Hematopoietic multipotent progenitor cell treated with erythropoietin and hydrocortisone succinate and interleukin-3 and kit ligand, for 6 days (in vitro differentiated cells): ENCODE results near the gene LMOD3.

Experiments
- DNase-seq: peaks from one replicate; pipeline ENCODE4 v3.0.0-alpha.2; 2015

Gene LMOD3

GRCh38 chr3:69121513-69121912, 882 bp downstream of the LMOD3 start:
- no peak for DNase-seq

GRCh38 chr3:69120879-69121464, 1.4 kb downstream of the LMOD3 start:
- DNase-seq = peak; percentile 84

GRCh38 chr3:69119681-69120080, 2.7 kb downstream of the LMOD3 start:
- DNase-seq = no peak

GRCh38 chr3:69119138-69119537, 3.3 kb downstream of the LMOD3 start:
- DNase-seq = no peak

- DNase-seq = no peak
Measured at GRCh38 chr3:69118555-69118954, 3.8 kb downstream of the LMOD3 start.

- DNase-seq = no peak
Measured at GRCh38 chr3:69116897-69117296, 5.5 kb downstream of the LMOD3 start.

GRCh38 chr3:69116162-69116561, 6.2 kb downstream of the LMOD3 start:
- DNase-seq = no peak

- DNase-seq = no peak
Measured at GRCh38 chr3:69115731-69116130, 6.7 kb downstream of the LMOD3 start.

- DNase-seq = peak; percentile 68
Measured at GRCh38 chr3:69113536-69113935, 8.9 kb downstream of the LMOD3 start.

GRCh38 chr3:69110941-69111546, 11.4 kb downstream of the LMOD3 start:
- DNase-seq = no peak

- peak; percentile 70 for DNase-seq
Measured at GRCh38 chr3:69108811-69109210, 13.6 kb downstream of the LMOD3 start.

- DNase-seq = peak; percentile 5
Measured at GRCh38 chr3:69107841-69108240, 14.6 kb downstream of the LMOD3 start.

- DNase-seq = no peak
Measured at GRCh38 chr3:69105320-69105719, 17.1 kb downstream of the LMOD3 start.

GRCh38 chr3:69104586-69104985, 17.8 kb downstream of the LMOD3 start:
- DNase-seq = peak; percentile 72

GRCh38 chr3:69103123-69103522, 19.3 kb downstream of the LMOD3 start:
- no peak for DNase-seq

- no peak for DNase-seq
Measured at GRCh38 chr3:69102384-69102783, 20.0 kb downstream of the LMOD3 start.

GRCh38 chr3:69099576-69099975, 22.8 kb downstream of the LMOD3 start:
- DNase-seq = no peak

- DNase-seq = no peak
Measured at GRCh38 chr3:69097407-69098086, 24.8 kb downstream of the LMOD3 start.

GRCh38 chr3:69096299-69096698, 26.1 kb downstream of the LMOD3 start:
- no peak for DNase-seq

- DNase-seq = peak; percentile 85
Measured at GRCh38 chr3:69095636-69096035, 26.8 kb downstream of the LMOD3 start.

- peak; percentile 79 for DNase-seq
Measured at GRCh38 chr3:69094467-69095205, 27.8 kb downstream of the LMOD3 start.

- DNase-seq = peak; percentile 73
Measured at GRCh38 chr3:69092030-69092516, 30.3 kb downstream of the LMOD3 start.

- no peak for DNase-seq
Measured at GRCh38 chr3:69091389-69092029, 30.9 kb downstream of the LMOD3 start.
